HCEC 1CT (cell line): ENCODE results near the gene GTF2H1.
"Not testable (repeated sequence)": the region's sequence is repeated elsewhere in the genome, so short reads cannot be mapped to it uniquely, and the experiment has no call there.

Source experiments
- DNase-seq: peaks from one replicate; pipeline ENCODE4 v3.0.0-alpha.2; 2017

GTF2H1 gene

GRCh38 chr11:18320617-18321016 lies 1.8 kb upstream of the GTF2H1 start:
- no peak for DNase-seq

- peak; percentile 33 for DNase-seq
Observed at GRCh38 chr11:18321578-18321968, 794 bp upstream of the GTF2H1 start.

DNA sequence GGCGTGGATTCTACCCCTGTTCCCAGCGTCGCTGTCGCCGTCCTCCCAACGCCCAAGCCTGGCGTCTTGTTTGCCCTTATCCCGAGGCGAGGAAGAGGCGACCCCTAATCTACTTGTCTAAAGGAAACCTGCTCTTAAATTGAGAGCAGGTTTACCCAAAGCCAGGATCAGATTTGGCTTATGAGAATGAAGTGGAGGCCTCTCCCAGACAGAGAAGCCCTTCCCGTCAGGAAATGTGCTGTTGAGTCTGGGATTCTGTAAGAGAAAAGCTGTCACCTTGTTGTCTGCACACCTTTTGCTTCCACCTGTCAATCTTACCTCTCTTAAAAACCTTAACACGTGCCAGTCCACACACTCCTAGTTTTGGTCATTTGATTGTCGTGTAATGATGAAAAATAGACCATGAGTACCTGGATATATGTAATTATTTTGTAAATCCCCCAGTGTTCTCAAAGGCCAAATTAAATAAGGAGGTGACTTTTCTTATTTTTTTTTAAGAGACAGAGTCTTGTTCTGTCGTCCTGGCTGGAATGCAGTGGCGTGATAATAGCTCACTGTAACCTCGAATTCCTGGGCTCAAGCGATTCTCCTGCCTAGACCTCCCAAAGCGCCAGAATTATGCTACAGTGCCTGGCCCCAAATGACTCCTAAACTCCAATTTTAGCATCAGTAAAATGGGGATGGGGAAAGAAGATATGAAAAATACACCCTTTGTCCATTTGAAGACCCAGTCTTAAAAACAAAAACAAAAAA lies 627 bp downstream of the GTF2H1 start:
- no peak for DNase-seq

DNA sequence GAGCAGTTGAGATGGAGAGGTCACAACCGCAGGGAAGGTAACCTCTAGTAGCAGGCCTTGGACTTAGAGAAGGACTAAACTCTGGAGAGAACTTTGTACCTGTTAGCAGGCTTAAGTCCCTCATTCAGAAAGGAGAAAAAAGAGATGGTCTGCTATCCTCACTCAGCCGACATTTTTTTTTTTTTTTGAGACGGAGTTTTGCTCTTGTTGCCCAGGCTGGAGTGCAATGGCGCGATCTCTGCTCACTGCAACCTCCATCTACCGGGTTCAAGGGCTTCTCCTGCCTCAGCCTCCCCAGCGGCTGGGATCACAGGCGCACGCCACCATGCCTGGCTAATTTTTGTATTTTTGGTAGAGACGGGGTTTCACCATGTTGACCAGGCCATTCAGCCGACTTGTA lies 1.5 kb downstream of the GTF2H1 start:
- not testable (repeated sequence) for DNase-seq

DNA sequence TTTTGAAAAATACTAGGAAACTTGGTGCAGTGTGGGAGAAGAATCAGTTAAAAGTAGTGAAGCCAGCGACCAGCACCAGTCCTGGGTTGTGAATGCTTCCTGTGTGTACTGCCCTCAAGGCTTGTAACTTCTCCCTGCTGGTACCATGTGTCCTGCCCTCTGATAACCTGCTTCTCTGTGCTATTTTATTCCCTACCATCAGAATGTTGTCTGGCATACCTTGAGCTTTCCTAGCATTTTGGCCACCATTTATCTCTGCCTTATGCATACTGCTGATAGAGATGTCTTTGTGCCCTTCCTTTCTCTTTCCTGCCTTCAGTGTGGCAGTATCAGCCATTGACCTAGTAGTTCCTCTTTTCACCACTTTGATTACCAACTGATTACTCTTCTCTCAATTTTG lies 2.0 kb downstream of the GTF2H1 start:
- no peak for DNase-seq

DNA sequence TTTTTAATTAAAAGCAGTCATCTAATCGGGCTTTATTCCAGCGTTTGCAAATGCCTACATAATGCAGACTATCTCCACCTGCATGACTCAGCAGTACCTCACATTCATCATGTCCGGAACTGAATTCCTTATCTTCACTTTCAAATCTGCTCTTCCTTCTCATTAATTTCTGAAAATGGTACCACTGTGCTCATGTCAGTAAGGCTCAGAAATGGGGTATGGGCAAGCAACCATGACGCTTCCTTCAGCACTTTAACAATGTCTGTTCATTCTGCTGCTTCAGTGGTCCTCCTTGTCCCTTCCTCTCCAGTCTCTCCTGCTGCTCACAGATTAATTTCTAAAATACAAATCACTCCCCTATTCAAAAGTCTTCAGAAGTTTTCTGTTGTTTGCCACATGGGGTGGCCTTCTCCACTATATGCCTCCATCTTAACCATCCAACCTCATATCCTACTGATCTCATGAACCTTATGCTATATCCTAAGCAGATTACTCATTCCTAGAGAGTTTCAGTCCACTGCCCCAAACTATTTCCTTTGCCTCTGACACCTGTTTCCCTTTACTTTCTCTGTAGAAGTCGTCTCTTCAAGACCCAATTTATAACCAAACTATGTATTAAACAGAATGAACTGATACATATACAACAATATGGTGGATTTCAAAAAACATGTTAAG lies 7.0 kb downstream of the GTF2H1 start:
- no peak for DNase-seq

DNA sequence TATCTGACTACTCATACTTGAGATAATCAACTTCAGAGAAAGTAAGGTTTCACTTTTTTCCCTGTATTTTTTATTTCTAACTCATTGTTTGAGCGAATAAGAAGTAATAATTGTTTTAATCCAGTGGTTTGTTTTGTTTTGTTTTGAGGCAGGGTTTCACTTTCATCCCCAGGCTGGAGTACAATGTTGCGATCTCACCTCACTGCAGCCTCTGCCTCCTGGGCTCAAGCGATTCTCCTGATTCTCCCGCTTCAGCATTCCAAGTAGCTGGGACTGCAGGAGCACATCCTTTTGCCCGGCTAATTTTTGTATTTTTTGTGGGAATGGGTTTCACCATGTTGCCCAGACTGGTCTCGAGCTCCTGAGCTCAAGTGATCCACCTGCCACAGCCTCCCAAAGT lies 8.6 kb downstream of the GTF2H1 start:
- DNase-seq: no peak

DNA sequence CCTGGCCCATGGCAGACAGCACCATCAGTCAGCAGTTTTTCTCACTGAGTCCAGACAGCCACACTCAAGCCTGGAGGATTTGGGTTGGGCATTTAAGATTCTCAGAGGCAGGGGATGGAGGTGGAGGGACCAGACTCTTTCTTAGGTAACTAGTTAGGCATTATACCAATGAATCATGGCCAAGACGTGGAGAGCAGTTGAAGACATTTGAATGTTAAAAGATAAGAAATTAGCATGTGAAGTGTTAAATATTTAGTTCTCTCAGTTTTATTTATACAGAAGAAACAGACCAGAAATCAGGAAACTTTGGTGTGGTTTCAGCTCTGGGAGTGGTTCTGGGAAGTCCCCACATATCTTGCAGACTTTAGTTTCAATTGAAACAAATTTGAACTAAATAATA lies 9.9 kb downstream of the GTF2H1 start:
- DNase-seq: no peak

DNA sequence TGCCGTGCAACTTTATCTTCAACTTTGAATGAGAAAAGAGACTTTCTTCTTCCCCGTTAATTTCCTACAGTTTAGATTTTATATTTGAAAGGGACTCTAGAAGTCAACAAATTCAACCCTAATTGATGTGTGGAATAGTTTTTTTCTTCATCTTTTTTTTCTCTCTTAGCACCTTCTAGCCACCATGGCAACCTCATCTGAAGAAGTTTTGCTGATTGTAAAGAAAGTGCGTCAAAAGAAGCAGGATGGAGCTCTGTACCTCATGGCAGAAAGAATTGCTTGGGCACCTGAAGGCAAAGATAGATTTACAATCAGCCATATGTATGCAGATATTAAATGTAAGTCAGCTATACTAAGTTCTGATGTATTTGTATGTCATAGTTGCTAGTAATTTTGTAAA lies 10.5 kb downstream of the GTF2H1 start:
- no peak for DNase-seq

DNA sequence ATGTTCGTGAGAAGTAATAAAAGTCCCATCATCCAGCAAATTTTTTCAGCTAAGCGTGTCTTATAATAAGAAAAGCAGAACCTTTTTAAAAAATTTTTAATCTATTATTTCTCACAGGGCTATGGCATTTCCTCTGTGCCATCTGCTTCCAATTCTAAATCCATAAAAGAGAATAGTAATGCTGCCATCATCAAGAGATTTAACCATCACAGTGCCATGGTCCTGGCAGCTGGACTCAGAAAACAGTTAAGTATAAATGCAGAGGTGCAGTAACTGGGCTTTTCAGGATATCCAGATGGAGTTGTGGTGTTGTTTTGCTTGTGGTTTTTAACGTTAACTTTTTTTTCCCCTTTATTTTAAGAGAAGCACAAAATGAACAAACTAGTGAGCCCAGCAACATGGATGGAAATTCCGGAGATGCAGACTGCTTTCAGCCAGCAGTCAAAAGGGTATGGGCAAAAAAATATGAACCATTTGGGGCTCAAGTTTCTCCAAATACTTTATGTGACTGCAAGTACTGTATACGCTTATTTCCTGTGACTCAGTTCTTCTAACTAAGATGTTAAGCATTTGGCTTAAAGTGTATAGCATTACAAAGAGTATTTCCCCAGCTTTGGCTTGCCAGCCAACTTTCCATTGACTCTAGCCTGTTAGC lies 25.2 kb downstream of the GTF2H1 start:
- DNase-seq: peak; percentile 93

DNA sequence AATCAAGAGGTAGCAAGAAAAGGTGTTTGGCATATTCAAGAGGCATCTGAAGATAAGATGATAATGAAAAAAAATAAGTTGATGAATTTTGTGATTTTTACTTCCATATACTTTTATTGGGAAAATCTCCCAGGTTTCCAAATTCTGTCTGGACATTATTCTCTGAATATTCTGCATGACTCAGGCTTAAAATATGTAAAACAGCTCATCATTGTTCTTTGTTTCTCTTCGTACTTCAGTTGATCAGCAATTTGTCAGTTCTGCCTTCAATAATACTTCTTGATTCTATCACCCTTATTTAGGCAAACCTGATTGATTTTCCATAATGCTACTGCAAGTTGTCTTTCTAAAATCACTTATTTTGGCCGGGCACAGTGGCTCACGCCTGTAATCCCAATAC lies 30.2 kb downstream of the GTF2H1 start:
- DNase-seq: peak; percentile 35

GRCh38 chr11:18358646-18359045 lies 36.3 kb downstream of the GTF2H1 start:
- no peak for DNase-seq

- DNase-seq: no peak
Observed at GRCh38 chr11:18361154-18361553, 38.8 kb downstream of the GTF2H1 start.

DNA sequence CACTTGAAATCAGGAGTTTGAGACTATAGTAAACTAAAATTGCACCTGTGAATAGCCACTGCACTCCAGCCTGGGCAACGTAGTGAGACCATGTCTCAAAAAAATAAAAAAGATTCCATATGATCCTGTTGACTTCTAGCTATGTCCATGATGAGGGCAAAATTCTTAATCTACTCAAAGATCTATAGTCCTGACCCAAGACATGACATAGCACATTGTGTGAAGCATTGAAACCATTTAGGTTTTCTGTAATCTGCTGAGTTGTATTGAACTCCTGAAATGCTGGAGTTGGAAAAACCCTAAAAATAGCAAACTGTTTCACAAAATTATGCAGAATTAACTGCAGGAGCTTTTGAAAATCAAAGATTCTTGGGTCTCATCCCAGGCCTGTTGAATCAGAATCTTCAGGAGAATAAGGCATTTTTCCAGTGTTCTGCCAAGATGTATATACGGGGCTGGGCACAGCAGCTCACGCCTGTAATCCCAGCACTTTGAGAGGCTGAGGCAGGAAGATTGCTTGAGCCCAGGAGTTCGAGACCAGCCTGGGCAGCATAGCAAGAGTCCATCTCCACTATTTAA lies 42.2 kb downstream of the GTF2H1 start:
- DNase-seq: no peak

DNA sequence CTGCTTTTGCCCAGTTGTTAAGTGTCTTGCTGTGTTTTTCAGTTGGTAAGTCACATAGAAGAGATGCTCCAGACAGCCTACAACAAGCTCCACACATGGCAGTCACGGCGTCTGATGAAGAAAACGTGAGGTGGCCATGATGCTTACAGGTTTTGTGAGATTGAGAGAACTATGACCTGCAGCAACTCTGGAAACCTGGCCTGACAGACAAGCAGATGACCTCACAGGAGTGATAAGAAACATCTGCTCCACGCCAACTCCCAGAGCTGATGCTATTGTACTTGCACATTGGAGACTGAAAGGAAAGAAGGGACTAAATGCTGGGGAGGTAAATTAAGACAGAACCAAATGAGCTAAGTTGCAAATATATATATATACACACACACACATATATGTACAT lies 43.4 kb downstream of the GTF2H1 start:
- no peak for DNase-seq

- no peak for DNase-seq
Observed at GRCh38 chr11:18366286-18366685, 43.9 kb downstream of the GTF2H1 start.

GRCh38 chr11:18367431-18367830 lies 45.1 kb downstream of the GTF2H1 start:
- DNase-seq: peak; percentile 34

- peak; percentile 48 for DNase-seq
Observed at GRCh38 chr11:18368221-18368620, 45.9 kb downstream of the GTF2H1 start.

- DNase-seq: no peak
Observed at GRCh38 chr11:18369398-18369797, 47.0 kb downstream of the GTF2H1 start.

DNA sequence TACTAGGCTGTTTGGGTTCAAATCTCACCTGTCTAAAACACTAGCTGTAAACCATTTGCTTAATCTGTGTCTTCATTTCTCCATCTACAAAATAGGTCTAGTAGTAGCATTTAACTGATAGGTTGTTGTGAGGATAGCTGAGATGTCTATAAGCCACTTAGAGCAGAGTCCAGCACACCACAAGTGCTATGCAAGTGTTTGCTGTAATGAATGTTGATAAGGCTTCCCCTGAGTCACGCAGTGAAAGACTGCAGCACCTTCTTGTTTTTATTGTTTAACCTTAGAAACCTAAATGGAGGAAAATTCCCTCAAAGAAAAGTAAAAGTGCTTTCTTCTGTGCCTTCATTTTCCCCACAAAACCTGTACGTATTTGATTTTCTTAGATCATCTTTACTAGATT lies 48.9 kb downstream of the GTF2H1 start:
- DNase-seq: no peak

- DNase-seq: no peak
Observed at GRCh38 chr11:18372201-18372600, 49.8 kb downstream of the GTF2H1 start.

DNA sequence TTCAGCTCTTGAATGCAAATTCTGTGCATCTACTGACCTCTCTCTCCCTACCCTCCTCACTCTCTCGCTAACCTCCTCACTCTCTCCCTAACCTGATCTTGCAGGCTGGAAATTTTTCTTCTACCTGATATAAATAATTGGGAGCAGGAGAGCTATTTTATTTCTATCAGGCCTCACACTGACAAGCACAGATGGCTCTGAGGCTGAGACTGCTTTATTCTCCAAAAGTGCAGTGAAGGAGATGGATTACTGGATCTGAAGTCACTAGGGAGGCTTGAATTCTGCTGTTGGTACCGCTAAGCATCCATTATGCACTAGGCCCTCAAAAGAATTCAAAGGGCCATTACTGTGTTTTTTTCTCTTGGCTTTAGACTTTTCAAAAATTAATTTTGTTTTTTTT lies 52.6 kb downstream of the GTF2H1 start:
- DNase-seq: no peak

DNA sequence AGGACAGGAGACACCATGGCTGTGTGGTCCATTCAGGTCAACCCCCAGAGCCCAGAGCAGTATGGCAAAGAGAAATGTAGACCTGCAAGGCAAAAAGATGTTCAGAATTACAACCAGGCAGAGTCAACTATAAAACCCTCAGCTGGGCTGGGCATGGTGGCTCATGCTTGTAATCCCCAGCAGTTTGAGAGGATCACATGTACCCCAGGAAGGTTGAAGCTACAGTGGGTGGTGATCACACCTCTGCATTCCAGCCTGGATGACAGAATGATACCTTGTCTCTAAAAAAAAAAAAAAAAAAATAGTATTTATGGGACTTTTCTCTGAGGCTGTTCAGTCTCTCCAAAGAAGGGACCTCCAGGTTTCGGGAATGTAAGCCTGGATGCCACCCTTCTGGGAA lies 53.6 kb downstream of the GTF2H1 start:
- no peak for DNase-seq

GRCh38 chr11:18379201-18379600 lies 56.8 kb downstream of the GTF2H1 start:
- no peak for DNase-seq
